Stimulated activated CD4-positive, alpha-beta T cell treated with anti-CD3 and anti-CD28 coated beads, Interleukin-2, amount 100 ng/mL, for 24 hours (primary cell): ENCODE data around the gene ELN.
A peak's percentile ranks its signal among the peaks of the same experiment; 100 is the strongest.
"Not testable (repeated sequence)": the region's sequence is repeated elsewhere in the genome, so short reads cannot be mapped to it uniquely, and the experiment has no call there.

Source experiments
- DNase-seq, 2 donors: peaks; one replicate each; pipeline ENCODE4 v3.0.0-alpha.2; 2020

Gene ELN

DNA sequence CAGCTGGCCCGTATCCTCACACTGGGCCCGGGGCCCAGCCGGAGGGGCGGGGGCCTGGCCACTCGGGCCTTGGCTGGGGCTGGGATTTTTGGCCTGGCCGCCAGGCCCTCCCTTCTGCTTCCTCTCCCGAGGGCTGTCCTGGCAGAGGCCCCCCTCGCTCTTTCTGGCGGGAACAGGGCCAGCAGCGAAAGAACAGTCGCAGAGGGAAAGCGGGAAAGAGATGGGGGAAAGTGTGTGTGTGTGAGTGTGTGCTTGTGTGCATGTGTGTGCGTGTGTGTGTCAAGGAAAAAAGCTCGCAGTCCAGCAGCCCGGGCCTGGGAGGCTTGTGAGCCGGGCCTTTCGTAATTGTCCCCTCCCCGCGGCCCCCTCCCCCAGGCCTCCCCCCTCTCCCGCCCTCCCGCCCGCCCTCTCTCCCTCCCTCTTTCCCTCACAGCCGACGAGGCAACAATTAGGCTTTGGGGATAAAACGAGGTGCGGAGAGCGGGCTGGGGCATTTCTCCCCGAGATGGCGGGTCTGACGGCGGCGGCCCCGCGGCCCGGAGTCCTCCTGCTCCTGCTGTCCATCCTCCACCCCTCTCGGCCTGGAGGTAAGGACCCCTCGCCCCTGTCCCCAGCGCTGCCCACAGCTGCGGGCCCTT lies at the start of gene ELN:
Gene ELN (plus strand): TSS at position 491 of the 638 bp plus-strand sequence. CDS start 15 bp downstream, at position 506.
- no peak for DNase-seq

DNA sequence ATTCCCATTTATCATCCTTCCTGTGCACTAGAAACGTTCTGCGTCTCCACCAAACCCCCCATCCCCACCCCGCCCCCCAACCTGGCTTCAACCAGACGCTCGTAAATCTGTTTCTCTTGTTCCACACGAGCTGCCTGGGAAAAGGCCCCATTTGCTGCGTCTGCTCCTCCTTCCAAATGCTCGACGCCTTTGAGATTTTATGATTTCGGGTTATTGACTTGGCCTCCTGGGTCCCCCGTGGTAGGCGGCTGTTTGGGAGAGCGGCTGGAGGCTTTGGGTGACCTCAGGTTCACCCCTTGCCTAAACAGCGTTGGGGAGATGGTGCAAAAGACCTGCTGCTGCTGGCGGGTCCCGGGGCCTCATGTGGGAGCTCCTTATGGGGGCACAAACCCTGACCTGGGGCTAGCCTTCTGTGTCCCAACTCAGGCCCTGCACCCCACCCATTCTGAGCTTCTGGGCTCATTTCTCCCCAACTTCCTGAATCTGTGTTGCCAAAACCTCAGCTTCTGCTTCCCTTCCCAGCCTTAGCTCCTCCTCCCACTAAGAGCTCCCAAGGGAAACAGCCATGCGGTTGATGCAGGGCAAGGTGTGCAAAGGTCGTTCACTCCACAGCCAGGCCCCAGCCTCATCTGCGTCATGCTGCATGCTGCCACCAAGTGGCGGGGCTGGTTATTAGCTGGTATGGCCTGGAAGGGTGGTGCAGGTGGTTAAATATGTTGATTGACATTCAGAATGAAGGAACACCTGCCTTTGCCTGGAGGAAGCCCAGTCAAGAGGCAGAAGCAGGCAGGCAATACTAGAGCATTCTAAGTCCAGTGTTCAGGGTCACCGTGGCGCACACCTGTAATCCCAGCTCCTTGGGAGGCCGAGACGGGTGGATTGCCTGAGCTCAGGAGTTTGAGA lies 49.1 kb upstream of the ELN start:
- peak in 1 of 2 donors; percentile 45 for DNase-seq

- DNase-seq = not testable (repeated sequence)
Observed at GRCh38 chr7:73979656-73980055, 48.3 kb upstream of the ELN start.

DNA sequence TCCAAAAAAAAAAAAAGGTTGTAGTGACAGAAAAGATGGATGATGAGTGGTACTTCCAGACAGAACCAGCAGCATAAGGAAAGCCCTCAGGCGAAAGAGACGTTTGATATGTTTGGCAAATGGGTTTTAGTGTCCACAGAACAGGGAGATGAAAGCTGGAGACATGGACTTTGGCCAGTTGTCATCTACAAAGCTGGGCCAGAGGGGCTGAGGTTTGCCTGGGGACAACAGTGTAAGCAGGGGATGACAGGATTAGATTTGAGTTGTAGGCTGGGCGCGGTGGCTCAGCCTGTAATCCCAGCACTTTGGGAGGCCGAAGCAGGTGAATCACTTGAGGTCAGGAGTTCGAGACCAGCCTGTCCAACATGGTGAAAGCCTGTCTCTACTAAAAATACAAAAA lies 47.8 kb upstream of the ELN start:
- no peak for DNase-seq

DNA sequence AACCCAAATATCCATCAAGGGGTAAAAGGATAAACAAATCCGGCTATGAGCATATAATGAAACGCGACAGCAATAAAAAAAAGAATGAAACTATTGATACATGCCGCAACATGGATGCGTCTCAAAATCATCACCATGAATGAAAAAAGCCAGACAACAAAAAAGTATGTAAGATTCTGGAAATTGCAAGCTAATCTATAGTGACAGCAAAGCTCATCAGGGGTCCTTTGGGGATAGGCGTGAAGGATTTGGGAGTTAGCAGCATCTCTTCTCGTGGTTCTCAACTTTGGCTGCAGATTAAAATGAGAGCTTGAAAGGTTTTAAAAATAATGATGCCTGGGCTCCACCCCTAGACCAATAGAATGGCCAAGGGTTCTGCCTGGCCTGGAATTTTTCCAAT lies 46.0 kb upstream of the ELN start:
- no peak for DNase-seq

- no peak for DNase-seq
Observed at GRCh38 chr7:73983437-73984164, 44.4 kb upstream of the ELN start.

GRCh38 chr7:73984481-73985205 lies 43.3 kb upstream of the ELN start:
- DNase-seq = no peak

GRCh38 chr7:73985737-73986141 lies 42.2 kb upstream of the ELN start:
- no peak for DNase-seq

DNA sequence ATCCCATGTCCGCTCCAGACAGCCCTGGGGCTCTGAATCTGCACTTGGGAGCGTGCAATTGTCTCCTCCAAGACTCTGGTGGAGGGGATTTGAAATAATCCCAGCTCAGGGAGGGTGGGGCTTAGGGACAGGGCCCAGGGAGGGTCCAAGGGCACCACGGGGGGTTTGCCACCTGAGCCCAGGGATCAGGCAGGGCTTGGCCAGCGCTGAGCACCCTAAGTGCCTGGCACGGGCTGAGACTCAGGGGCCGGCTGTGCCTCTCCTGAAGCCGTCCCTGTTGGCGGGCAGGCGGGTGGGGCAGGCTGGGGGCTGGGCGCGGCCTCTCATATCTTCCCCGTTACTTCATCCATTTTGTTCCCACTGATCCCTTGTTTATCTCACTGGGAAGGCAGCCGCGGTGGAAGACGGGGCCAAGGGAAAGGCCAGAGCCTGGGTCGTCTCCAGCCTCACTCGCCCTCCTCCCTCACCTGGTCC lies 41.8 kb upstream of the ELN start:
- DNase-seq = no peak

DNA sequence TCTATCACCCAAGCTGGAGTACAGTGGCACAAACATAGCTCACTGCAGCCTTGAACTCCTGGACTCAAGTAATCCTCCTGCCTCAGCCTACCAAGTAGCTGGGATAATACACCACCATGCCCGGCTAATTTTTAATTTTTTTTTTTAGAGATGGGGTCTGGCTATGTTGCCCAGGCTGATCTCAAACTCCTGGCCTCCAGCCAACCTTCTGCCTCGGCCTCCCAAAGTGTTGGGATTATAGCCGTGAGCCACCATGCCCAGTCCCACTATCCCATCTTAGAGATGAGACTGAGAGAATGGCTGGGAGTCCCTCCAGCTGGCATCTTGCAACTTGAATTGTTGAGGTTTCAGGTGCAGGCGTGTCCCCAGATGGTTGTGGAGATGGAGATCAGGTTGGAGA lies 40.7 kb upstream of the ELN start:
- DNase-seq = no peak

DNA sequence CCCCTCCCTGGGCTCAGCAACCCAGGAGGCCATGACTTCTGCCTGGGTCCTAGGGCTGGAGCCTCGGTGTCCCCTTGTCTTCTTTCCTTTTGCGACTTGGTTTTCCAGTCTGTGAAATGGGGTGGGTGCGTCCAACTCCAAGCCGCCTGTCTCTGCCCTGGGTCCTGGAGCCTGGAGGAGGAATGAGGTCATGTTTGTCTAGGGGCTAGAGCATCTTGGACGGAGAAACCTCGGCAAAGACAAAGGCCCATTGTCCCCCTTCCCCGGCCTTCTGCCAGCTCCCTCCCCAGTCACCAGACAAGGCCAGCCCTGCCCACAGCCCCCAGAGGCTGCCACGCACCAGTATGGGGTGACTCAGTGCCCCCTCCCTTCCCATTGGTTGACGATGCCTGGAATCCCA lies 39.8 kb upstream of the ELN start:
- no peak for DNase-seq

- DNase-seq = no peak
Observed at GRCh38 chr7:73991522-73992100, 36.4 kb upstream of the ELN start.

GRCh38 chr7:73992101-73992562 lies 35.8 kb upstream of the ELN start:
- no peak for DNase-seq

DNA sequence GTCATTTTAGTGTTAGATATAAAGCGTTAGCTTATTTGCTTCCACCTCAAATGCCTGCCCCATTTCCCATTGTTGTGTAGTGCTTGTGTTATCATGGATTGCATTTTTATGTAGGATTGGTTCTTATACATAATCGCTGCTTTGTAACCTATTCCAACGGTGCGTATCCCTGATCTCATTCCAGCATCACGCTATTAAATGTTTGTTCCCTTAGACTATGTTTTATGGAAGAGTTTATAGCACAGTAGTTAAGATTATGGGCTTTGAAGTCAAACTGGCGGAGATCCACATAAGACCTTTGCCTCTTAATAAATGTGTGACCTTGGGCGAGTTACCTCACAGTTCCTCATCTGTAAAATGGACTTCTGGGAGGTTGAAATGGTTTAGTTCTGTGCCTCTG lies 34.0 kb upstream of the ELN start:
- DNase-seq = no peak

DNA sequence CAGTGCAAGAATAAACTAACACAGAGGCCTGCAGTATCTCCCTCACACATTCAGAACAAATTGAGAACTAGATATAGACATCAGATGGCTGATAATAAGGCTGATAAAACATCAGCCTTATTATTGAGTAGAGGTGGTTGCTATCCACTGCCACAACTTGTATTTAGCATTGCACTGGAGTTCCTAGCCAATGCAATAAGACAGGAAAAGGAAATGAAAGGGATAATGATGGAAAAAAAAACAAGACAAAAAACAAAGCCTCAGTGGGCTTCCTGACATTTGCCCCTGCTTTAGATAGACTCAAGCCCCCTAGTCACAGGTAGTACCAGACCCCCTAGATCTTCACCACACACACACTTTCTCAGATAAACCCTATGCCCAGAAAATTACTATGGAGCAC lies 33.2 kb upstream of the ELN start:
- no peak for DNase-seq

- DNase-seq = no peak
Observed at GRCh38 chr7:73995330-73995729, 32.6 kb upstream of the ELN start.

GRCh38 chr7:73995821-73996511 lies 32.0 kb upstream of the ELN start:
- DNase-seq = no peak

DNA sequence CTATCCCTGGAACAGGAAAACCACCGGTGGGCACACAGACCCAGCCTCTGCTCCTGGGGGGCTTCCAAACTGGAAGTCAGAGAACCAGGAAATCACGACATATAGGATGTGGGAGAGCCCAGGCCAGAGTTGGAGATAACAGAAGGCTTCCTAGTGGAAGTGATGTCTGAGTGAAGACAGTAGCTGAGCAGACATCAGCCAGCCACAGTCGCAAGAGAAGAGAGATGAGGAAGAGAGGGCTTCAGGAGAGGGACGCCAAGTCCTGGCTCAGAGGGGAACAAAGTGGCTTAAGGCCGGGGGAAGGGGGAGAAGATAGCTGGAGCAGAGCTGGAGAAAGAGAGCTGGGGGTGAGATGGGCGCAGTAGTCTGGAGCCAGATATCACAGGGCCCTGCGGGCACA lies 30.9 kb upstream of the ELN start:
- DNase-seq = no peak

DNA sequence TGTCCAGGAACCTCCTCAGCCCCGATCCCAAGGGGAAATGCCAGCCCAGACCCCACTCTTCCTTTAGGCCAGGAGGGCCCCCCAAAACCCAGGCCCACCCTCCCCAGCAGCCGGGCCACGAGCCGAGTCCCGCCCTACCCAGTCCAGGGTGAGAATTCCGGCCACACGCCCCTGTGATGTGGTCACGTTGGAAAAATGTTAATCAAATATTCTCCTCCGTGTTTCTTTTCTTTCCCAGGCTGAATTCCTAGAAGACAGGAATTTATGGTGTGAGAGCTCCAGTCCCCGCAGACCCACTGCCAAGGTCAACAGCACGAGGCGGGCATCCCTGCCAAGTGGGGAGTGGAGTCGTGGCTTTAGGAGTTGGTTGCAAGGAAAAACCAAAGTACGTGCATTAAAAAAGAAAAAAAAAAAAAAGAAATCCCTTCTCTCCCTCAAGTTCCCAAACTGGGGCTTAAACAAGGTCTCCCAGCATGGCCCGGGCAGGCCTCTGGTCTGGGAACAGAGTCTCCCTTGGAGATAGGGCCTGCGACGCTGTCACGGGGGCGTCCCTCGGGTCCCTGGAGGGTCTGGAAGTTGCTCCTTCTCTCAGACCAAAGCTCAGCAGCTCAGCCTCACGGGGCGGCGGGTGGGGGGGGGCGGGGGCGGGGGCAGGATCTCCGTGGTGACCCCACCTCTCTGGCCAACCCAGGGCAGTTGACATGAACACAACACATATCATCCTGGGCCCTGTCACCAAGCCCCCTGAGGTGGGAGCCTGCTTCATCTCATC lies 28.1 kb upstream of the ELN start:
- DNase-seq = no peak

DNA sequence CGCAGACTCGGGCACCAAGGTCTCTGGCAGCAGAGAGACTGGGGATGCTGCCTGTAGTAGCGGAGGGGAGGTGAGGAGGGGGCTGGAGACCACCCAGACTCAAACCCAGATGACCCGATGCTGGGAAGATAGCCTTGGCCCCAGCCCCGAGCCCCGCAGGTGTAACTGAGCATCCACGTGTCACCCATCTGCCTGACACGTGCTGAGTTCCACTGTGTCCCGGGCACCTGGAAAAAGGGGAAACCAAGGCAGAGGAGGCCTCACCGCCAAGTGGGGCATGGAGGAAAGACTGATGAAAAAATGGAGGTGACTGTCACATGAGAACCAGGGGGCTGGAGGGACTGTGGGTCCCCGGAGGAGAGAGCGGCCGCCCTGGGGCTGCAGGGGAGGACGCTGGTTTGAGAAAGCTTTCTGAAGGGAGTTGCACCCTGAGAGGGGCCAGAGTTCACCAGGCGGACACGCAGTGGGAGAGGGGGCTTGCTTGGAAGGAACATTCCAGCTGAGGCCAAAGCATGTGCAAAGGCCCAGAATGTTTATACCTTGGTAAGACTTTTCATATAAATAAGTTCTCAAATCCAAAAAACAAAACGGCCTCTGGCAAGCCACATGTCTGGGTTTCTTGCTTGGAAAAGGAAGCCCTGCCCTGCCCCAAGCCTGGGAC lies 27.4 kb upstream of the ELN start:
- DNase-seq = no peak
